ENCODE measurements around the gene CFAP74. TPM values are rescaled to one million over a fixed set of nuclear protein-coding genes. Genes with fewer than 3 reads are reported as not detected.

The CFAP74 gene
- total RNA-seq, 1 donor, result not detected

DNA sequence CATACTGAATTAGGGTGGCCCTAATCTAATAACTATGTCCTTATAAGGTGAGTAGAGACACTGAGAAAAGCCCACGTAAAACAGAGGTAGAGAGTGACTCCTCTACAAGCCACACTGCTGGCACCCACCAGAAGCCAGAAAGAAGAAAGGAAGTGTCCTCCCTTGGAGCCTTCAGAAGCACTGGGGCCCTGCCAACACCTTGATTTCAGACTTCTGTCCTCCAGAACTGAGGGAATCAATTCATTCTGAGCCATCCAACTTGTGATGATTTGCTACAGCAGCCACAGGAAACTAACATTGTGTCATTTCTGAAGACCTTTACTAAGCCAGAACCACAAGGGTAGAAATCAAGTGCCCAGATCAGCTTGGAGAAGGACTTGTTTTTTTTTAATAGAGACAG is 127.7 kb downstream of the CFAP74 start:
- no peak overlapping the region for H3K4me3 ChIP-seq (ENCODE audit: low read depth, low read length)
- DNase-seq (ENCODE audit: low read depth), result no peak
- TF ChIP-seq CTCF (IDR thresholded peaks at IDR 0.05; ENCODE audit: insufficient read depth, low read length), result no peak

- no peak overlapping the region for H3K4me3 ChIP-seq (ENCODE audit: low read depth, low read length)
- TF ChIP-seq CTCF (IDR thresholded peaks at IDR 0.05; ENCODE audit: insufficient read depth, low read length), result no peak
- DNase-seq (ENCODE audit: low read depth), result no peak
Observed at GRCh38 chr1:1874901-1875300, 128.7 kb downstream of the CFAP74 start.

GRCh38 chr1:1873186-1873585 is 130.4 kb downstream of the CFAP74 start:
- DNase-seq (ENCODE audit: low read depth), result no peak
- TF ChIP-seq CTCF (IDR thresholded peaks at IDR 0.05; ENCODE audit: insufficient read depth, low read length), result no peak
- no peak overlapping the region for H3K4me3 ChIP-seq (ENCODE audit: low read depth, low read length)

GRCh38 chr1:1872329-1872994 is 131.1 kb downstream of the CFAP74 start:
- no peak for TF ChIP-seq CTCF (IDR thresholded peaks at IDR 0.05; ENCODE audit: insufficient read depth, low read length)
- no peak overlapping the region for H3K4me3 ChIP-seq (ENCODE audit: low read depth, low read length)
- no peak for DNase-seq (ENCODE audit: low read depth)

Other genes with a start within 250 kb of the CFAP74 start
- gene NADK, start 225.3 kb downstream of the CFAP74 start, total RNA-seq (ENCODE audit: low replicate concordance), result 38.6 and 45.6 TPM in 2 replicates
- 71.6 and 108 TPM in 2 replicates for gene GNB1, start 112.7 kb downstream of the CFAP74 start, total RNA-seq (ENCODE audit: low replicate concordance)
- 0.36 and 0.49 TPM in 2 replicates for gene CALML6, start 88.5 kb downstream of the CFAP74 start, total RNA-seq (ENCODE audit: low replicate concordance)
- gene TMEM52, start 84.5 kb downstream of the CFAP74 start, total RNA-seq (ENCODE audit: low replicate concordance), result 0.72 TPM in 1 of 2 replicates, not detected in the other
- not detected in 2 replicates for gene GABRD, start 15.6 kb upstream of the CFAP74 start, total RNA-seq (ENCODE audit: low replicate concordance)
- 1.6 and 3.5 TPM in 2 replicates for gene PRKCZ, start 46.6 kb upstream of the CFAP74 start, total RNA-seq (ENCODE audit: low replicate concordance)
- gene FAAP20, start 191.0 kb upstream of the CFAP74 start, total RNA-seq (ENCODE audit: low replicate concordance), result 18.5 and 23.2 TPM in 2 replicates
- gene SKI, start 224.5 kb upstream of the CFAP74 start, total RNA-seq (ENCODE audit: low replicate concordance), result 28.1 and 36.6 TPM in 2 replicates